Astrocyte (in vitro differentiated cells and primary cell): Measurements from ENCODE around the gene TARS2.

Experiments
- EZH2 ChIP-seq: IDR thresholded peaks from 2 replicates; pipeline ENCODE4 v1.6.1; 2012; ENCODE audit warnings: mild to moderate bottlenecking, low read length, inconsistent platforms; ENCODE audit not compliant: insufficient read depth
- TF ChIP-seq, protein P1 (sequence below): IDR thresholded peaks from 2 replicates; pipeline ENCODE4 v1.5.1; 2011; ENCODE audit warnings: low read depth, mild to moderate bottlenecking, inconsistent platforms, low read length, moderate library complexity; ENCODE audit not compliant: insufficient read depth

DNA sequence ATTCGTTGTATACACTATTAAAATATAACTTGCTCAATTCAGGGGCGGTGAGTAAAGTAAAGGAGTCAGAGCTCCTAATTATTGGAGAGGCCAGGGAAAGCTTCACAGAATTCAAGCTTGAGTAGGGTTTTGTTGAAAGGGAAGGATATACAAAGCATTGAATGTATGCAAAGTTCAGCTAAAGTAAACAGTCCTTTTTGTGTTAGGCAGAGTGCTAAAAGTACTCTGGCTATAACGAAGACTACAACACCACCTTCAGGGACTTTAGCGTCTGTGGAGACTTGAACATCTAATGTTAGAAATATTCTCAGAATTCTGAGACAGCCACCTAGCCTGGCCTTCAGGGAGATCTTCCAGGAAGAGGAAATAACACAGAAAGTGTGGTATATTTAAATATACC lies 29.4 kb downstream of the TARS2 start:
- TF ChIP-seq, protein P1, sequence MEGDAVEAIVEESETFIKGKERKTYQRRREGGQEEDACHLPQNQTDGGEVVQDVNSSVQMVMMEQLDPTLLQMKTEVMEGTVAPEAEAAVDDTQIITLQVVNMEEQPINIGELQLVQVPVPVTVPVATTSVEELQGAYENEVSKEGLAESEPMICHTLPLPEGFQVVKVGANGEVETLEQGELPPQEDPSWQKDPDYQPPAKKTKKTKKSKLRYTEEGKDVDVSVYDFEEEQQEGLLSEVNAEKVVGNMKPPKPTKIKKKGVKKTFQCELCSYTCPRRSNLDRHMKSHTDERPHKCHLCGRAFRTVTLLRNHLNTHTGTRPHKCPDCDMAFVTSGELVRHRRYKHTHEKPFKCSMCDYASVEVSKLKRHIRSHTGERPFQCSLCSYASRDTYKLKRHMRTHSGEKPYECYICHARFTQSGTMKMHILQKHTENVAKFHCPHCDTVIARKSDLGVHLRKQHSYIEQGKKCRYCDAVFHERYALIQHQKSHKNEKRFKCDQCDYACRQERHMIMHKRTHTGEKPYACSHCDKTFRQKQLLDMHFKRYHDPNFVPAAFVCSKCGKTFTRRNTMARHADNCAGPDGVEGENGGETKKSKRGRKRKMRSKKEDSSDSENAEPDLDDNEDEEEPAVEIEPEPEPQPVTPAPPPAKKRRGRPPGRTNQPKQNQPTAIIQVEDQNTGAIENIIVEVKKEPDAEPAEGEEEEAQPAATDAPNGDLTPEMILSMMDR = no peak
- TF ChIP-seq EZH2 = no peak
